T-helper 2 cell (primary cell): ENCODE data around the gene PPP2R2D.
"Not testable (repeated sequence)": the region's sequence is repeated elsewhere in the genome, so short reads cannot be mapped to it uniquely, and the experiment has no call there.

Experiments used
- DNase-seq, 5 experiments: peaks; one replicate each; pipeline versions ENCODE4 v3.0.0 to v3.0.0-alpha.2; 2012 to 2022

The PPP2R2D gene

GRCh38 chr10:131909014-131909808 is 8.4 kb downstream of the PPP2R2D start:
- DNase-seq = no peak

DNA sequence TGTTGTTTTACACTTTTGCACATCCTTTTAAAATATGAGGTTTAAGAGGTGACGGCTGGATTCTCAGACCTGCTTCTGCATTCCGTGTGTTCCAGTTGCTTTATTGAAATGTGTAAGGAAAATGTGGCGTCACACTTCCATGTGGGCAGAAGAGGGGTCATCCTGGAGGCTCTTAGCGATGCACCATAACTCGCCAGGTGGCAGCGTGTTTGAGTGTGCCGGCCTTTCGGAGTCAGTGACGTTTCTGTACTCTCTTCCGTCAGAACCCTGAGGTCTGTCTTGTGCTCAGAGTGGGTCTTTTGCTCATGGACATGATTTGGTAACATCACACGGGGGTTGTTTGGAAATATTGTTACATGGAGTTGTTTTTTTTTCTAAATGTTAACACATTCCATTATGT is 9.1 kb downstream of the PPP2R2D start:
- DNase-seq = no peak

DNA sequence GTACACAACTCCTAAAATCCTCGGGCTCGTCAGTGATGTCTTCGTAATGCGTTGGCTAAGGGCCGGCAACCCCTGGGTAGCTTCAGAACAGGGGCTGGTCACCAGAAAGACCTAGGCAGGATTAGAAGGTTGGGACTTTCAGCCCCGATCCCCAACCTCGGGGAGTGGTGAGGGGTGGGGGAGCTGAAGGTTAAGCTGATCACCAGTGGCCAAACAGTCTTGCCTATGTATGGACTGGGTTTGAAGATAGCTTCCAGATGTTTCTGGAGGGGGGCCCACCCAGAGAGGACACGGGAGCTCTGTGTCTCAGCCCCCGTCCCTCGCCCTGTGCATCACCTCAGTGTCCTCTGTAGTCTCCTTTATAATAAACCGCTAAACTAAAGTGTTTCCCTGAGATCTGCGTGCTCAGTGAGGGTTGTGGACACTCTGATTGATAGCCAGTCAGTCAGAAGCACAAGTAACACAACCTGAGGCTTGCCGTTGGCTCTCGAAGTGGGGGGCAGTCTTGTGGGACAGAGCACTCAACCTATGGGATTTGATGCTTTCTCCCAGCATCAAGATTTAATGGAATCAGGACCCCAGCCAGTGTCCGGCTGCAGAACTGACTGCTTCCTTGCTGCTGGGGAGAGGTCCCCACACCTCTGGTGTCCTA is 10.0 kb downstream of the PPP2R2D start:
- no peak for DNase-seq

GRCh38 chr10:131911451-131911850 is 10.6 kb downstream of the PPP2R2D start:
- no peak for DNase-seq

- DNase-seq = no peak
Observed at GRCh38 chr10:131912620-131913019, 11.8 kb downstream of the PPP2R2D start.

DNA sequence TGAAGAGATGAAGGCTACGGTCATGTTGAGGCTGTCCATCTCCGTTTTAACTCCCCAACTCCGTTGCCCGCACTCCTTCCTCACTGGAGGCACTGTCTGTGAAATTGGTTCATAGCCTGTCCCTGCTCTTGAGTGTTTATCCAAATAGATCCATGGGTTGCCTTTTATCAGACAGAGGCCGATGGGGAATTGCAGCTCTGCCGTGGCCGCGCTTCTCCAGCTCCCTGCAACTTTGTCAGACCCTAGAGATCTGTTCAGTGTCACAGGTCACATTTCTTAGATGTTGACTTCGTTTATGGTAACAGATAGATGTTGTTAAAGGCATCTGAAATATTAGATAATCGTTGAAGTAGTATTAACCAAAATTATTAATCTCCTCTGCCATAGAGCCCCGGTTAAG is 14.7 kb downstream of the PPP2R2D start:
- no peak for DNase-seq

GRCh38 chr10:131915990-131916766 is 15.4 kb downstream of the PPP2R2D start:
- DNase-seq = no peak

GRCh38 chr10:131916767-131917160 is 16.0 kb downstream of the PPP2R2D start:
- not testable (repeated sequence) for DNase-seq

GRCh38 chr10:131917496-131917895 is 16.7 kb downstream of the PPP2R2D start:
- DNase-seq = not testable (repeated sequence)

- DNase-seq = not testable (repeated sequence)
Observed at GRCh38 chr10:131919461-131919860, 18.7 kb downstream of the PPP2R2D start.

DNA sequence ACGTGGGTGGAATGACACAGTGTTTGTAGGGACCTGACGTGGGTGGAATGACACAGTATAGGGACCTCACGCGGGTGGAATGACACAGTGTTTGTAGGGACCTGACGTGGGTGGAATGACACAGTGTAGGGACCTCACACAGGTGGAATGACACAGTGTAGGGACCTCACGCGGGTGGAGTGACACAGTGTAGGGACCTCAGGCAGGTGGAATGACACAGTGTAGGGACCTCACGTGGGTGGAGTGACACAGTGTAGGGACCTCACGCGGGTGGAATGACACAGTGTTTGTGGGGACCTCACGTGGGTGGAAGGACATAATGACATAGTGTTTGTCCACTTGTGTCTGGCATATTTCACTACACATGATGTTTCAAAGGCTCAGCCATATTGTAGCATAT is 19.3 kb downstream of the PPP2R2D start:
- DNase-seq = no peak

DNA sequence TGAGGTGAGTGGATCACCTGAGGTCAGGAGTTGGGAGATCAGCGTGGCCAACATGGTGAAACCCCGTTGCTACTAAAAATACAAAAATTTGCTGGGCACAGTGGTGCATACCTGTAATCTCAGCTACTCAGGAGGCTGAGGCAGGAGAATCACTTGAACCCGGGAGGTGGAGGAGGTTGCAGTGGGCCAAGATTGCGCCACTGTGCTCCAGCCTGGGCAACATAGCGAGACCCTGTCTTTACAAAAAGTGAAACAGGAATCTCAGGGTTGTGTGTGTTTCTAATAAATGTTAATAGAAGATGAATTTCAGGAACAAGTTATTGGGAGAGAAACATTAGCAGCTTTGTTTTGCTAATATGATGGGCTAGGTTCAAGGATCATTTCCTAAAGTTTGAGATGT is 19.9 kb downstream of the PPP2R2D start:
- DNase-seq = no peak

DNA sequence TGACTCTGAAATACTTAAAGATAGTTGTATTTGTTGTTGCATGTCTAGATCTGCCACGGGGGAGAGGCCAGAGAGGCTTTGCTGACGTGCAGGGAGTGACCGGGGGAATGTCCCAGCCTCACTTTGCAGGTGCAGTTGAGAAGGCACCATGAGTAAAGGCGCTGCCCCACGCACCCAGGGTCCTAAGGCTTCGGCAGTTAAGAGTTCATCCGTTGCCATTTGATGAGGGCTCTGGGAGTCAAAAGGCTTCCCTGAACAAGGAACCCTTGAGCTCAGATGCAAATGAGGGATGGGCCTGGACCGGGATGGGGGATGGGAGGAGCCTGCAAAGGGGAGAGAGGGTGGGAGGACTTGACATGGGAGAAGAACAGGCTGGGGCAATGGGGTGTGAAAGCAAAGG is 20.4 kb downstream of the PPP2R2D start:
- DNase-seq = no peak

GRCh38 chr10:131923038-131923756 is 22.4 kb downstream of the PPP2R2D start:
- DNase-seq = no peak

DNA sequence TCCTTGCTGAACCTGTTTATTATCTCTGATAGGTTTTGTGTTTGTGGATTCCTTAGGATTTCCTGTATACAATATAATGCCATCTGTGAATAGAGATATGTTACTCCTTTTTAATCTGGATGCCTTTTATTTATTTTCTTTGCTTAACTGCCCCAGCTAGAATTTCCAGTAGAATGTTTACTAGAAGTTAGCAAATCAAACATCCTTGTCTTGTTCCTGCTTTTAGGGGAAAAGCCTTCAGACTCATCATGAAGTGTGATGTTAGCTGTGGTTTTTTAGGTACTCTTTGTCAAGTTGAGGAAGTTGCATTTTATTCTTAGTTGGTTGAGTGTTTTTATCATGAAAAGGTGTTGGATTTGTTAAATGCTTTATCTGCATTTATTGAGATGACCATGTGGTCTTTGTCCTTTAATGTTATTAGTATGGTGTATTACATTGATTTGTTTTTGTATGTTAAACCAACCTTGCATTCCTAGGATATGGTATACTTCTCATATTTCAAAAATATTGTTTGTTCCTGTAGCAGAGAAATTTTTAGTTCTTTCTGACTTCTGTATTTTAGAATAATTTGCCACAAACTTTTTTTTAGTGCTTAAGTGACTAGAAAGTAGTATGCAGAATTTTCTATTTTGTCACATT is 24.3 kb downstream of the PPP2R2D start:
- no peak for DNase-seq

- DNase-seq = no peak
Observed at GRCh38 chr10:131925716-131926115, 24.9 kb downstream of the PPP2R2D start.

GRCh38 chr10:131926253-131926652 is 25.4 kb downstream of the PPP2R2D start:
- no peak for DNase-seq

GRCh38 chr10:131926743-131927595 is 26.2 kb downstream of the PPP2R2D start:
- DNase-seq = no peak

GRCh38 chr10:131928248-131929095 is 27.7 kb downstream of the PPP2R2D start:
- peak in 2 of 5 experiments; percentile 18 to 74 for DNase-seq

DNA sequence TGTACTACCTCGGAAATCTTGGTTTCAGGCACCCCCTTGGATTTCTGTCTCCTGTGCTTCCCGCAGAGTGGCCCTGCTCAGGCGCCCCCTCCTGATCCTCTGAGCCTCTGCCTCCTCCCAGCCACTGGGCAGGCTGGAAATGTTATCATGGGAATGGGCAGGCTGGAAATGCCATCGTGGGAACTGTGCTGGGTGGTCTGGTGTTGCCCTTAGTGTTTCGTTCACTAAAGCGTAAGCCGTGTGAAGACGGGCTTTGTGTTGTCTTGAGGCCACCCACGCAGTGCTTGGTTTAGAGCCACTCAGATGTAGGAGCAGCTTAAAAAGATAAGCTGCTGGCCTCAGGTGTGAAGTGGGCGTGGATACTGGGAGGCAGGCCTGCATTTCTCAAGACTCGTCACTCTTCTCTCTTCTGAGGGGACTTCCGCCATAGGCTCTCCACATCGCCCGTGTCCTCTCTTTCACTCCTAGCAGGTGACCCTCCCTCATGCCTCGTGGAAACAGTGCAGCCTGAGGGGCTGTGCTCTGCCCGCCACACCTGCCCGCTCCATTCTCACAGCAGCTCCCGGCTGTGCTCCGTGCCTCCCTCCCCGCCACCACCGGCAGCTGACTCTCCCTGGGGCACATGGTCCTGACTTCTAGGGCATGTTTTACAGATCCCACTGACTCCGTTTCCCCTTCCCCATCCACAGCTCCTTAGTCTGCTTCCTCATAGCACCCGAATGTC is 28.5 kb downstream of the PPP2R2D start:
- DNase-seq = no peak
